Measurements from ENCODE around the gene NDEL1.

NDEL1 gene

DNA sequence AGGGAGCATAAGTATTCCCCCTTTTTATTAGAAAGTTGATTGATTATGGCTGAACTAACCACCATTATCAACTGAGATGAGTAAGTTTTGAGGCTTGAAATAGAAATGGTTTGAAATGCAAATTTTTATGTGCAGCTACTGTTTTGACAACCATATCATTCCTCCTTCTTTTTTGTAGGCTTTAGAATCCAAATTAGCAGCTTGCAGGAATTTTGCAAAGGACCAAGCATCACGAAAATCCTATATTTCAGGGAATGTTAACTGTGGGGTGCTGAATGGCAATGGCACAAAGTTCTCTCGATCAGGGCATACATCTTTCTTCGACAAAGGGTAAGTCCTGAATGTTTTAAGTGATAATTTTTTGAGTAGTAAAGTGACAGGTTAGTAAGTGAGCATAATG is 24.1 kb downstream of the NDEL1 start:
- DNase-seq = no peak

DNA sequence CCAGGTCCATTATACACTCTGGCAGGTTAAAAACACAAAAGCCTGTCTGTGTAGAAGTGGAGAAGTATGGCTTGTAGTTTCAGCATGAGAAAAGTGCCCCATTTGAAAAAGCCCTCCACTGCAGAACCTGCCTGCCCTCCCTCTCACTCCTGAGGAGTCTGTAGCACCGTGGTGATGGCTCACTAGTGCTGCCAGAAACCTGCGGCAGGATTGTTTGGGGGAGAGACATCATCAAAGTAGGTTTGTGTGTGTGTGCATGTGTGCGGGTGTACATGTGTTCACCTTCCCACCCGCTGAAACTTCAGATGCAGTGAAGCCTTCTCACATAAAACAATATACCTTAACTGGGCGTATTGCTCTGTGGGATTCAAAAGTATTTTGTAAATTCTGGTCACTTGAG is 26.9 kb downstream of the NDEL1 start:
- DNase-seq = no peak

DNA sequence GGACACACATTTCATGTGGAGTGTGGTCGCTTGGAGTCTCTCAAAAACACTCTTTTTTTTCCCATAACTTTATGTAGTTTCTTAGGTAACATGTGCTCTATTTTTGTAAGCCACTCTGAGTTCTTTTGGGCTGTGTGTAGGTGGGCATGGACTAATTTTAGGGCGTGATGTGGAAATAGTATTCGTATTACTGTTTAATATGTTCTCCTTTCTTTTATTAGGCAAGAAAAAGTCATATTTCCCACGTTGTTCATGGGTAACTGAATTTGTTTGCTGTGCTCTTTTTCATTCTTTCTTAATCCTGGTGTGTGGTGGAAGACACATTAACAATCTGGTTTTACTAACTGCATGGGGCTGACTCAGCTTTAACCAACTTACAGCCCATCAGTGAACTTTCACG is 27.4 kb downstream of the NDEL1 start:
- DNase-seq = peak; percentile 8

DNA sequence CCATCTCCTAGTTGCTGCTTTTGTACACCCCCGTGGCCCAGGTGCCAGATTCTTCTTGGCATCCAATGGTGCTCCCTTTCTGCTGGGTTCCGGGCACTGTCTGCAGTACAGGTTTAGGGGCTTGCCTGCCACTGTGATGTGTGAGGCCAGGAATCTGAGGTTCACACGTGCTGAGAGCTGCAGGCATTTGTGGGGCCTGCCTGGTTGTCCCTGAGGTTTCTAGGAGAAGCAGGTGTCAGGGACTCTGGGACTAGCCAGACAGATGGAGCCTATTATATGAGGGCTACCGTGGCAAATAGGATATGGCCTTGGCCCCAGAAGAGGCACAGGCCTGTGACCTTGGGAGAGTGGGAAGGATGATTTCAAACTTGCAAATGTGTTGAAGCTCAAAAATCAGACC is 29.3 kb downstream of the NDEL1 start:
- no peak for DNase-seq

DNA sequence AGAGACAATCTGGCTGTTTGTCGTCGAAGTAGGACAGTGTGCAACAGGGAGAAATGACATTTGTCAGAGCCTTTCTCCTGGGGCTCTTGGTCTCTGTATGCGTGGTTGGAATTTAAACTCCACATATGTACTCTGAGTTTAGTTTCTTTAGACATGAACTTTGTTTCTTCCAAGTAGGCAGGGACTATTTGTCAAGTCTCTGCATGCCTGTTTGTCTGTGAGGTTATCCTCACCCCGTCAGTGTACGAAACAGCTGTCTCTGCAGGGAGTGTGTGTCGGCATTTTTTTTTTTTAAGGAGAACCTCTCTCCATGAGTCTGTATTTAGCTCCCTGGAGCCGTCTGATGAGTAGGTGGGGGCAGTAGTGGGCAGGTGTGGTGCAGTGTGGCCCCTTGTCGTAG is 29.7 kb downstream of the NDEL1 start:
- DNase-seq = no peak

DNA sequence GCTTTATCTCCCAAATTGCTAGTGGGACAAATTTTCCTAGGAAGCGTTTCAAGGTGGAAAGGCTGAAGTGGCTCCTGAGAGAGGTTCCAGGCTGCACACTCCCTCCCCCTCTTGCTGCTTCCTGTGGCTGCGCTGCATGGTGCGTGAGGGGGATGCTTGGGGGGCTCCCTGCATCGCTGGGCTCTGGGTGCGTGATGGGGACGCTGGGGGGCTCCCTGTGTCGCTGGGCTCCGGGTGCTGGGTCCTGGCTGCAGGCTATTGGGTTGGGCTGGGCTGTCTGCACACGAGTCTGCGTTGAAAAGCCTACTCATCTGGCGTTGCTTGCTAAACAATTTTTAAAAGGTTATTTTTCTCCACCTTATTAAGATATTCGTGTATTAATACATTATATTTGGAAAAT is 30.1 kb downstream of the NDEL1 start:
- DNase-seq = no peak

DNA sequence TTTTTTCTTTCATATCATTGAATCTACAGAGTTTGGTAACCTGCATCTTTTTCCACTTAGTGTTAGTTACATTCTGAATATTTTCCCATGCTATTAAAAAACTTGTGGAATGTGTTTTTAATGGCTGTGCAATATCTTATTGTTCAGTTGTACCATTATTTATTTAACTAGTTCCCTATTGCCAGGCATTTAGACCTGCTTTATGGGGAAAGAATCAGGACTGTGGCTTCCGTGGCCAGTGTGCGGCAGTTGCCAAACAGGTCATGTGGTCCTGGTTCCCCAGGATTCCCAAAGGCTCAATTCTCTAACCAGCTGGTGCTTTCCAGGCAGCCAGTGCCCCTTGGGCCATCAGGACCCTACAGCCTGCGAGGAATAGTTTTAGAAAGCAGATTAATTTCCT is 30.8 kb downstream of the NDEL1 start:
- DNase-seq = no peak

DNA sequence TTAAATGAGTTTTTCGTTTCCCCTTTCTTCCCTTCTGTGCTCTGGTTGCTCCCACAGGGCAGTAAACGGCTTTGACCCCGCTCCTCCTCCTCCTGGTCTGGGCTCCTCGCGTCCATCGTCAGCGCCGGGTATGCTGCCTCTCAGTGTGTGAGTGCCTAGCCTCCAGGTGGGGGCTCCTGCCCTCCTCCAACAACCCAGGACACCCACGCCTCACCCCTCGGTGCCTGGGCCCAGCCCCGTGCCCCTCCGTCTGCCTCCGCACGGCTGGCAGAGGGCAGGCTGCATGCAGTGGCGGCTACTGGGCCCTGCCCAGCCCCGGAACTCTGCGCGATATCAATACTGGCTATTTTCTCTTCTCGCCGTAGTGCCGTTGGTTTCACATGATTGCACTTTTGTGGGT is 31.2 kb downstream of the NDEL1 start:
- DNase-seq = no peak

DNA sequence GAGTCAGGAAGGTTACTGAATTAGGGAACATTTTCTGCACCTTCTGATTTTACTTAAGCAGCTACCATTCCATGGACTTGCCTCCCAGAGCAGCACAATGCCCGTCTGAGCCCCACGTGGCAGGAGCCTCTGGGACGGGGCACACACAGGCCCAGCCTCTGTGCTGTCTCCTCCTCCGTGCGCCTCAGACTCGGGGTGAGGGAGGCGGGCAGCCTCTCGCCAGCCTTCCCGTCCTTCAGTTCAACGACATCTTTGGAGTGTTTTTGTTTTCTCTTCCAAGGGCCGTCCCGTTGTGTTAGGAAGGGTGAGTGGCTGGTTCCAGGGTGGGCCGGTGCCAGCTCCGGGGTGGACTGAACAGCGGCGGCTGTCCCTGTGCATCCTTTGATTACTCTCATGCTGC is 31.8 kb downstream of the NDEL1 start:
- DNase-seq = no peak

DNA sequence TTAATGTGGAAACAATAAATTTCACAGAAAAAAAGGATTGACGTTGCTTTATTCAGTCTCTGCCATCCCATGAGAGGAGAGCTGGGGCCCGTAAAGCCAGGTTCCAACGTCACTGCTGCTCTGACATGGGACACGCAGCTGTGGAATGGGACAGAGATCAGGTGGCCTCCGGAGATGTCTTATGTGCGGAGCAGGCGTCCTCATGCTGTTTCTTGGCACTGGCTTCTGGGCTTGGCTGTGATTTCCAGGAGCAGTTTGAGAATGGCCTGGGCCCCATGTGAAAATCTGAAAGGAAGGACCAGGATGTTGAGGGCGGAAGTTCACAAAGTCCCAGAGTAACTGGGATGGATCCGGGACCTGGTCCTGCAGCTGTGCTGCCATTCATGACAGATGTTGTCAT is 32.4 kb downstream of the NDEL1 start:
- DNase-seq = no peak

DNA sequence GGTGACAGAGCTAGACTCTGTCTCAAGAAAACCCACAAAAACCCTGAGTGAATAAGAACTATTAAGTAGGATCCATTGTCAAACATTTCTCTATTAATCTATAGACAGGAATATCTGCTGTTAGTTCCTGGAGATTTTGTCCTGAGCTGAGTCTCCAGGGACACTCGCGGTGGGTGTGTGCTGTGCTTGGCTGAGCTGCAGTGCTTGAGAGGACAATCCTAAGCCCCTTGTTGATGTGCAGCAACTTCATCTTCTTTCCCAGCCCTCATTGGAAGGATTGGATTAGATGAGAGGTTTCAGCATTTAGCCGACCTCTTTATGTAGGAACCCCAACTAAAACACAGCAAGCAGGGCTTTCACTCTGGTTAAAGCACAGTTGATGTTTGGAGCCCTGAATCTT is 33.3 kb downstream of the NDEL1 start:
- DNase-seq = no peak

DNA sequence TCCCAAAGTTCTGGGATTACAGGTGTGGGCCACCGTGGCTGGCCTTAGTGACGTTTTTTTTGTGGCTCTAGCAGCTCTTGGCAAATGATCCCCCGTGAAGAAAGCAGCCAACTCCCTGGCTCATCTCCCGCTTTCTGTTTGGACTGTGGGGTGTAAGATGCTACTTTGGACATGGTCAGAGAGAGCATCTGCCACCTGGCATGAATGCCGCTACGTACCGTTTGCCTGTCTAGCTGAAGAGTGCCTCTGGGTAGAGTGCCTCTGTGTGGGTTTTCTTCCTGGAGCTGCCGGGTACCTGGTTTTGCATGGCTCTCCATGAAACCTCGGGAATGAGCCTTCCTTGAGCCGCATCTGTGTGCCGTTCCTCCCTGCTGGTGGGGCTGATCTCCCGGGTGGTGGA is 34.3 kb downstream of the NDEL1 start:
- DNase-seq = no peak

DNA sequence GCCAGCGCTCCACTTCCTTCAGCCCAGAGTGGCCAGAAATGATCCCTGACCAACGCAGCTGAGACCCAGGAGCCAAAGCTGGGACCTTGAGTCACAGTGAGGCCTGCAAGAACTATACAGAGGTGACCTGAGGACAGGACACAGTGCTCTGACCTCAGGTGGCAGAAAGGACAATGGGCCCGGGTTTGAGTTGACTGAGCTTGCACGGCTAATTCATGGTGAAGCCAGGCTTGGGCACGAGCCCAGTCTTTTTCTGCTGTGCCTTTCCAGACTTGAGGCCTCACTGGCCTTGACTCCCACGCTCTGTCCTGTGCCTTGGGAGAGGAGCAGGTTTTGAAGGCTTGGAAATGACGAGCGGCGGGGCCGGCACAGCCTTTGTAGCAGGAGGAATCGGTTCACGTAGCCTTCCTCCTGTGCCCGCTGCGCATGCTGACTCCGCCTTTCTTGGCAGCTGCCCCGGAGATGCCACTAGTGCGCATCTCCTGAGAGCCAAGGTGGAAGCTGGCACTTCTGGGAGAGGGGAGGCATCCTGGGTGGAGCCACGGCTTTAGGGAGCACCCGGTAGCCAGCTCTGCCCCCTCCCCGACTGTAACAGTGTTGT is 34.9 kb downstream of the NDEL1 start:
- DNase-seq = no peak

DNA sequence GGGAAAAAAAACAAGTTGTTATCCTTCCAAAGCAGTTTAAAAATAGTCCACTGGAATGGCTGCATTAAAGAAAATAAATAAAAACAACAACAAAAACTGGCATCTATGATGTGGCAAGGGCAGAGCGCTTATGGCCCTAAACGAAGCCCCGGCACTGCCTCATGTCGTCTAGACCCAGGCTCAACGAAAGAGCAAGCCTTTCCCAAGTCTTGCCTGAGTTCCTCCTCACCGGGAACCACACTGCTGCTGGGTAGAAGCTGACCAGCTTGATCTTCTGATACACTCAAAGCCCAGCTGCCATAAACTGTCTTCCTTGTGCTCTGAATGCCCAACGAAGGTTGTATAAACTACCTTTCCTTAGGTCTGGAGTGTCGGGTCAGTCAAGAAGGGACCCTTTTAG is 37.0 kb downstream of the NDEL1 start:
- no peak for DNase-seq

DNA sequence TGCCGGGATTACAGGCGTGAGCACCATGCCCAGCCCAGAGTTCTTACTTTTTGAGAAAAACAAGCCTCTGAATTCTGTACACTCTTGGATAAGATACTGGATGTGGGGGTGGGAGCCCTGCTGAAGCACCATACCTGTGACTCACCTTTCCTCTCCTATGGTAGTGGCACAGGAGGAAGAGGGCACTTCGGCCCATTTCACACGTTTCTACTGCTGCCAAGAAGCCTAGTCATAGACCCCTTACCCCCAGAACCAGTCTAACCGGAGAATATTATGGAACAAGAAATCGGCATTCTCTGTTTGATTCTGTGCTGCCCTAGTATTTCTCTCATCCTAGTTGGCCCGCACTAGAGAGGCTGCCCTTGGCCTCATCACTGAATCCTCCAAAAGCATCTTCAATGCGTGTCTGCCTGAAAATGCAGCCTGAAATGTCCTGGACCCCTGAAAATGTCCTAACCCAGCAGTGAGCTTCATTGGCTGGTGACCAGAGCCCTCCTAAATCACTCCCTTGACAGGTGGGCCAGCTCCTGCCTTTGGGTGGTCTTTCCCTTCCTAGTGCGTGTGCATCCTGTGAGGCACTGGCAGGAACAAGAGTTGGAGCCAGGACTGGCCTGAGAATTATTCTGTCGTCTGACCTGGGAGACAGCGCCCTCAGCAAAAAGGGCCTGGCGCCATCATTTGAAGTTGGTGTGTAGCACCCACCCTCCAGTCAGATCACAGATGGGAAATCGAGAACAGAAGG is 37.9 kb downstream of the NDEL1 start:
- DNase-seq = no peak

DNA sequence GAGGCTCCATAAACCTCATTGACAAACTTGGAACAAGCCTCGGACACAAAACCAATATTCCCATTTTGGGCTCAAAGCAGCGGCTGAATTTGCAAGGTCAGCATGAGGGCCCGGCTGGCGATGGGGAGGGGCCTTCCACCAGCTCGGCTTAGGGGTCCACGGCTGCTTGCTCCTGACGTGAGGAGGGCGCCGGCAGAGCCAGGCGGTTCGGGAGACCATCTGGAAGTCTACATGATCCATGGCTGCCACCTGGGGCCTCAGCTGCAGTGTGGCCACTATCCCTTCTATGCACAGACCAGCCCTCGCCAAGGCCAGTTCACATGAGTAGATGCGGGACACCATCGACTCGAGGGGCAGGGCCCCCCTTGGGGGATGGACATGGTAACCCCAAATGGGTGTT is 39.1 kb downstream of the NDEL1 start:
- no peak for DNase-seq

DNA sequence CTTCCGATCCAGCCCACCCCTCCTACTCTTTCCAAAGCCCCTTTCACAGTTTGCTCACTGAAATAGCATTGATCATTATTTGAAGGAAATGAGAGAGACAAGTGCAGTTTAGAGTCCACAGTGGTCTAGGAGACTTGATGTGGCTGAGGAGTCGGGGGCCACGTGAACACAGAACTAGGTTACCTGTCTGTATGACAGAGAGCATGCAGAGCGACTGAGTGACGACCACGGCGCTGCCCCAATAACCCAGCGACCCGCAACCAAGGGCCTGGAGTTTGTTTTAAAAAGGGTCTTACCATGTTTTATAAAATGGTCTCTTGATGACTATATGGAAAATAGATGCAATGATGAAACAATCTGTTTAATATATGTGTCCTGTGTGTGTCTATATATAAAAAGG is 39.5 kb downstream of the NDEL1 start:
- DNase-seq = no peak

DNA sequence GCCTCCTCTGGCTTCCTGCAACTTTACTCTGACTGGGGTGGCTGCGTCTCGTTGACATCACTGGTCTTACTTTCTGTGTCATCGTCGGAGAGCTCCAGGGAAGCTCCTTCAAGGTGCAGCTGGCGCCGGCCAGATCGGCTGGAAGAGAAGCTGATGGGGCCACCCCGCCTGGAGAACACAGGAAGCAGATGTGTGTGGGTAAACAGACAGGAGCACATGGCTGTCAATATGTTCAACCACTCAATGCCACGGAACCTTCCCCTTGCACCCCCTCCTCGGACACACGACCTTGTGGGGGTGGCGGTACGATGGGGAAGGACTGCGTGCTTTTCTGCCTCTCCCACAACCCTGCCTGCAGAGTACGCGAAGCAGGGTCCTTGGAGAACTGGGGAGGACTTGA is 40.1 kb downstream of the NDEL1 start:
- no peak for DNase-seq

DNA sequence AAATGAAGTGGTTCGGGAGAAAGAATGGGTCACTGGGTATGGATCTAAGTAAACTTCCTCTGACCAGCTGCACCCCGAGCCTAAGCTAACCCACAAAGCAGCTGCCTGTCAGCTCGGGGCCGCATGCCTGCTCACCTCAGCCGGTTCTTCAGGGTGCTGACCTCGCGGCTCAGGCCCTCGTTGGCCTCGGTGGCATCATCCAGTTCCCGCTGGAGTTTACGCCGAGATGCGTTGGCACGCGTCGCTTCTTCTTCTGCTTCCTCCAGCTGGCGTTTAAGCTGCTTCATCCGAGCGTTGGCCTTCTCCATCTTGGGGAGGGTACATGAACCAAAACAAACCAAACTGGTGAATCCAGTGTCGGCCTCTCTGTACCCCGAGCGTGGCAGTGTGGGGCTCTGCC is 41.1 kb downstream of the NDEL1 start:
- DNase-seq = no peak

DNA sequence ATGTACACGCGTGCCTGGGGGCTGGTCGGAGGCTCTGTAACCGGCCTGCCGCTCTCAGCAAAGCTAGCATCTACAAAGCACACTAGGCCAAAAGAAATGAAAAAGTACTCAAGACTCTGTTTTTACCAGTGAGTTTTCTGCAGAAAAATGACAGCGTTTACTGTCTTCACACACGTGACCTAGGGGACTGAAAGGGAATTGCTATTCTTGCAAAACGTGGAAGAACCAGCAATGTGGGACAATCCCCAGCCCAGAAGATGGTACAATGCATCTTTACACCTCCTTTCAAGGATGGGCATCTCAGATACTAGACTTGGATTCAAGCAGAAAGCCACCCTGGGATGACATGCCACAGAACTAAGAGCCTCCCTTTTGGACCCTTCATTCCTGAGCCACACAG is 41.5 kb downstream of the NDEL1 start:
- no peak for DNase-seq

DNA sequence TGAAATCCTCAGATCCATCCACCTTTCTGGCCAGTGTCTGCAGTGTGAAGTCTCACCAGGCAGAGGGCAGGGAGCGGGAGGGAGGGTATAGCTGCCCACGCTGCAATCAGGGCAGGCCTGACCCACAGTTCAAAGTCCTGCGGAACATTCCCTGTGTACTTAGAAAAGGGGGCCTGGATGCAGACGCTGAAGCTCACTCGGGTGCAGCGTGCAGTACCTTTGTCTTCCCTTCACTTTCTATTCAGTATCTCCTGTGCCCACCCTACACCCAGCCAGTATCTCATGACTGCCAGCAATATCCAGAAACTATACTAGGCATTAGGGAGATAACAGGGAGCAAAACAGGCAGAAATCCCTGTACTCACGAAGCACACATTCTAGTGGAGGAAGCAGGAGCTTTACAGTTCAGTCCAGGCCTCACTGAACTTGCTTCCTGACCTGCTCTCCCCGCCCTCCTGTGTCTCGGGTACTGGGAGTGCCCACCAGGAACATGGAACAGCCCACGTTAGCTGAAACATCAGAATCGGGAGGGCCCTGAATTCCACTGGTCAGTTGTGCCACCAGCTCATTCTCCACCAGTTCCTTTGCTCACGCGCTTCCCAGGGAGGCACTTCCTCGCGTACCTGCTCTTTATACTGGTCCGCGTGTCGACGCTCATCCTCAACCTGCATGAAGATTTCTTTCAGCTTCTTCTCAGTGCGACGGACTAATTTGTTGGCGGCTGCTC is 42.2 kb downstream of the NDEL1 start:
- no peak for DNase-seq

DNA sequence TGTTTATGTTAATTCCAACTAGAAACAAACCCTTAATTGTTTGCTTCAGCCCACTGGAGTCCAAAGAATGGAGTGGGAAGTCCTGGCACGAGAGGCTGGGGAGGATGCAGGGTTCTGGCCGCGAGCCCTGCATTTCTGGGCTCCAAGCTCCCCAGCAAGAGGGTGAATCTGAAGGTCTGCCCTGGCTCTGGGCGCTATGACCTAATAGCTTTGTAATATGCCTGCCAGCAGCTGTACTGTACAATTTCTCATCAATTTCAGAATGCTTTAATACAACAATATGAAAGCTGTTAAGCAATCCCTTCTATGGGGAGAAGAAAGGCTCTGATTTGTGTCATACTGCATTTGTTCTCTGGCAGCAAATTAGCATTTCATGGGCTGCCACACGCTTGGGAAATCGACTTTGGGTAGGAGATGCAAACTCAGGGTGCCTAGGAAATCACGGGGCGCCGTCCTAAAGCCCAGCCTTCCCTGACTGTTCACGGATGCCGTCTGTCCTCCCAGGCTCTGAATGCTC is 43.8 kb downstream of the NDEL1 start:
- DNase-seq = peak; percentile 11

DNA sequence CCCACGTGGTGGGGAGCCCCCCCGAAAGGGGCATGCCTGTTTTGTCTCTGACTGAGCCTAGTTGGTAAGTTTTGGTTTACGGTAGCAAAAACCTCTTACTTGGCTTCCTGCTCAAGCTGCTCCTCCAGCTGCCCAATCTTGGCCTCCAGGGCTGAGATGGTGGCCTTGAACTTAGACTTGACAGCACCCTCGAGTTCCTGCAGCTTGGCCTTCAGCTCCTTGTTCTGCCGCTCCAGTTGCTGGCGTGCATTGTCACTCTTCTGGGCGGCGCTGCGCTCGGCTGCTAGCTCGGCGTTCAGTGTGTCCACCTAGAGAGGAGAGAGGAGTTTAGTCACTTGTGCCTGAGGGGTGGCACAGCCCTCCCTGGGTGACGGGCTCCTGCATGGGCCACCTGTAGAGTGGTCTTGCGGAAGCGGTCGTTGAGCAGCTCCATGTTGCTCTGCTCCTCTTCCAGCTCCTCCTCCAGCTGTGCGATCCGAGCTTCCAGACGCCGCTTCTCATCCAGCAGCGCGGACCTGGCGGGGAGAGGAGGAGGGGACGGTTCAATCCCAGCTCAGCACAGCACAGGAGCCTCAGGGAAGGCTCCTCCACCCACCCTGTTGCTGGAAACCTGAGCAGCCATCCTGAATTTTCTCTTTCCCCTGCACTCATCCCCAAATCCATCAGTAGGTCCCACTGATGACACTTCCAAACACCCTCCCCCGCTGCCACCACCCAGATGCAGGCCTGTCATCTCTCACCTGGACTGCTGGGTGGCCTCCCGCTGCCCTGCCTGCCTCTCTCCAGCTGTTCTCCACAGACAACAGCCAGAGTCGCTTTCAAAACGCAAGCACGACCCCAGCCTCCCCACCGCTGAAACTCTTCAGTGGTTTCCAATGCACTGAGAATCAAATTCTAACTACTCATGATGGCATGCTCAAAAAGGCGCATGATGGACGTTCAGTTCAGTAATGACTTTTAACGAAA is 44.6 kb downstream of the NDEL1 start:
- DNase-seq = no peak
